B cell (primary cell): ENCODE data around the gene SPOCD1. TPM values are rescaled to one million over a fixed set of nuclear protein-coding genes. Genes with fewer than 3 reads are reported as not detected.

ENCODE experiments used
- ATAC-seq: fragments of 200-7000 bp; cut with Tn5 transposase; one replicate; pipeline ENCODE4 v1.10.0; 2021; ENCODE audit warnings: low read depth, mild to moderate bottlenecking, moderate number of reproducible peaks, moderate library complexity
- CTCF ChIA-PET: fragments of 350-600 bp; sonication (Branson Sonifier 250); formaldehyde crosslinking; loops from one replicate; lab custom pipeline; 2021; ENCODE audit warnings: antibody characterized with exemption, inconsistent platforms; lab: Charles Lee
- POLR2A ChIA-PET: fragments of 350-600 bp; sonication (Branson Sonifier 250); formaldehyde crosslinking; loops from one replicate; lab custom pipeline; 2021; ENCODE audit warnings: antibody characterized with exemption; lab: Charles Lee
- DNase-seq: peaks from one replicate; pipeline ENCODE4 v3.0.0; 2013
- H2AFZ ChIP-seq: 2 replicates; pipeline ENCODE4 v1.6.1; 2012; ENCODE audit warnings: mild to moderate bottlenecking, low read depth, low read length; ENCODE audit not compliant: insufficient read depth, poor library complexity, severe bottlenecking
- H3K27ac ChIP-seq, 2 donors: 1 replicate in 1 of 2; 2 replicates in 1 of 2; pipeline ENCODE4 v1.5.1; 2012 to 2013; ENCODE audit warnings: low read length in 2 of 2, mild to moderate bottlenecking in 2 of 2, moderate library complexity in 1 of 2
- H3K27me3 ChIP-seq, 4 experiments: fragments of 200-600 bp in 1 of 4; sonication (generic) in 1 of 4; replicated peaks in 1 of 4; 1 replicate in 2 of 4; 2 replicates in 2 of 4; pipeline versions ENCODE4 v1.6.1 to v1.7.0; 2013 to 2016; ENCODE audit warnings: low read length in 3 of 4, mild to moderate bottlenecking in 2 of 4, mixed read lengths in 1 of 4, moderate library complexity in 1 of 4; ENCODE audit not compliant: insufficient read depth in 4 of 4, control insufficient read depth in 3 of 4; ENCODE audit errors: control extremely low read depth in 1 of 4
- H3K36me3 ChIP-seq, 2 experiments: replicated peaks in 1 of 2; 1 replicate in 1 of 2; 2 replicates in 1 of 2; pipeline versions ENCODE4 v1.6.1 to v1.7.1; 2013; ENCODE audit warnings: low read length in 1 of 2; ENCODE audit not compliant: insufficient read depth in 2 of 2, control insufficient read depth in 1 of 2; ENCODE audit errors: control extremely low read depth in 1 of 2, extremely low read depth in 1 of 2
- H3K4me1 ChIP-seq, 2 donors: fragments of 200-600 bp in 1 of 2; sonication (generic) in 1 of 2; 1 replicate in 1 of 2; 2 replicates in 1 of 2; pipeline versions ENCODE4 v1.5.1 to v1.6.1; 2013 to 2017; ENCODE audit warnings: low read length in 2 of 2; ENCODE audit not compliant: control insufficient read depth in 2 of 2, insufficient read depth in 2 of 2
- H3K4me2 ChIP-seq: replicated peaks from 2 replicates; pipeline ENCODE3; 2012; ENCODE audit warnings: mild to moderate bottlenecking, low read depth, low read length; ENCODE audit not compliant: poor library complexity, severe bottlenecking
- H3K4me3 ChIP-seq, 5 experiments: fragments of 200-600 bp in 1 of 5; sonication (generic) in 1 of 5; 1 replicate in 3 of 5; 2 replicates in 2 of 5; pipeline versions ENCODE4 v1.5.1 to v1.7.0; 2011 to 2016; ENCODE audit warnings: low read length in 4 of 5, mild to moderate bottlenecking in 4 of 5, low read depth in 2 of 5, control low read depth in 1 of 5, moderate library complexity in 1 of 5; ENCODE audit not compliant: insufficient read depth in 1 of 5; ENCODE audit errors: control extremely low read depth in 1 of 5, extremely low read depth in 1 of 5
- H3K79me2 ChIP-seq: fragments of 200-600 bp; sonication (generic); one replicate; pipeline ENCODE4 v1.6.0; 2016; ENCODE audit warnings: low read length; ENCODE audit not compliant: control insufficient read depth, insufficient read depth
- H3K9ac ChIP-seq: fragments of 200-600 bp; sonication (generic); 2 replicates; pipeline ENCODE4 v1.6.1; 2017; ENCODE audit warnings: mild to moderate bottlenecking, low read length, moderate library complexity
- H3K9me3 ChIP-seq, 3 donors: one replicate each; pipeline versions ENCODE4 v1.6.1 to v1.7.1; 2013; ENCODE audit warnings: low read length in 2 of 3; ENCODE audit not compliant: control insufficient read depth in 2 of 3, insufficient read depth in 1 of 3; ENCODE audit errors: control extremely low read depth in 1 of 3
- H4K20me1 ChIP-seq: 2 replicates; pipeline ENCODE4 v1.6.0; 2012; ENCODE audit warnings: mild to moderate bottlenecking, low read length; ENCODE audit not compliant: insufficient read depth, control insufficient read depth, poor library complexity, severe bottlenecking
- H3K27ac Mint-ChIP-seq: one replicate; pipeline ENCODE4 v1.8.0; 2021; ENCODE audit warnings: mixed read lengths
- H3K27me3 Mint-ChIP-seq: one replicate; pipeline ENCODE4 v1.8.0; 2021; ENCODE audit warnings: mixed read lengths
- H3K4me1 Mint-ChIP-seq: one replicate; pipeline ENCODE4 v1.8.0; 2021; ENCODE audit warnings: mixed read lengths
- H3K4me3 Mint-ChIP-seq: one replicate; pipeline ENCODE4 v1.8.0; 2021; ENCODE audit warnings: mixed read lengths
- H3K9me3 Mint-ChIP-seq: one replicate; pipeline ENCODE4 v1.8.0; 2022; ENCODE audit warnings: mixed read lengths; ENCODE audit not compliant: insufficient read depth
- EZH2 ChIP-seq: IDR thresholded peaks from 2 replicates; pipeline ENCODE4 v1.6.1; 2012; ENCODE audit warnings: borderline replicate concordance, low read depth, mild to moderate bottlenecking, moderate library complexity, low read length; ENCODE audit not compliant: insufficient read depth, poor library complexity, severe bottlenecking
- WGBS: methylation state at CpG from one replicate; pipeline ENCODE4 v1.1.5; 2013; ENCODE audit warnings: missing lambda C conversion rate; ENCODE audit not compliant: insufficient coverage; 5-methylcytosine and 5-hydroxymethylcytosine counted together
- intact Hi-C: fragments of 100-400 bp; cut with micrococcal nuclease; formaldehyde crosslinking; loops from one replicate; pipeline ENCODE4 v1.10.0; 2022
- polyA plus RNA-seq: library from polyadenylated mRNA; depleted of rRNA; stranded (reverse); fragments of >200 nt; gene quantifications from 2 replicates; pipeline ENCODE4 v1.2.3, GENCODE V29; 2012
- total RNA-seq, 2 donors: library from RNA; stranded (reverse); fragments of 120-200 nt in 1 of 2; gene quantifications; 1 replicate in 1 of 2; 2 replicates in 1 of 2; pipeline versions ENCODE4 v1.2.3 to v1.2.4, GENCODE V29; 2013 to 2022
- TF ChIP-seq, protein P1 (sequence below): fragments of 200-600 bp; IDR thresholded peaks from one replicate; pipeline ENCODE4 v1.8.0; 2022; ENCODE audit warnings: antibody characterized with exemption, mild to moderate bottlenecking

Gene SPOCD1
- total and polyA plus RNA-seq, 2 donors (not counting 1 experiment from before 2014, with no cell fraction given): not detected

DNA sequence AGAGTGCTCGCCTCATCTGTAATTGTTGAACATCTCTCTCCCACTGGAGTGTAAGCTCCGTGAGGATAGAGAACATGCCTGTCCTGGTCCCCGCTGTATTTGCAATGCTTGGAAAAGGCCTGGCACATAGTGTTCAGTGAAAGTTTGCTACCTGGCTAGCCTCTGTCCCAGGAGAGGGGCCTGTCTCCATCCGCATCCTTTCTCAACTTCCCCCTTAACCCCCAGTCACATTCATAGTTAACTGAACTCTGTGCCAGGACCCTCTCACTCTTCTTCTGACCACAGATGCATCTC is 15.2 kb downstream of the SPOCD1 start:
- Histone ChIP-seq H3K79me2 (no peaks in the 10 kb centered on the region), H3K9me3 (no peaks in the 10 kb centered on the region), H3K4me1 (peaks cover 9% of the 10 kb centered on the region in 2 donors), H3K4me2 (no peak overlapping the region), H3K36me3 (no peaks in the 10 kb centered on the region), H3K9ac (no peak overlapping the region), H3K4me3 (no peak overlapping the region), H2AFZ (no peak overlapping the region), H4K20me1 (no peaks in the 10 kb centered on the region), H3K27me3 (peaks cover 0 to 13% (median 2%) of the 10 kb centered on the region in 4 experiments), H3K27ac (no peak overlapping the region)
- POLR2A ChIA-PET: no interaction called here
- H3K27me3 Mint-ChIP-seq: peaks cover 20% of the 10 kb centered on the region
- DNase-seq (no peak), ATAC-seq (no peak)
- TF ChIP-seq EZH2: no peak
- TF ChIP-seq, protein P1, sequence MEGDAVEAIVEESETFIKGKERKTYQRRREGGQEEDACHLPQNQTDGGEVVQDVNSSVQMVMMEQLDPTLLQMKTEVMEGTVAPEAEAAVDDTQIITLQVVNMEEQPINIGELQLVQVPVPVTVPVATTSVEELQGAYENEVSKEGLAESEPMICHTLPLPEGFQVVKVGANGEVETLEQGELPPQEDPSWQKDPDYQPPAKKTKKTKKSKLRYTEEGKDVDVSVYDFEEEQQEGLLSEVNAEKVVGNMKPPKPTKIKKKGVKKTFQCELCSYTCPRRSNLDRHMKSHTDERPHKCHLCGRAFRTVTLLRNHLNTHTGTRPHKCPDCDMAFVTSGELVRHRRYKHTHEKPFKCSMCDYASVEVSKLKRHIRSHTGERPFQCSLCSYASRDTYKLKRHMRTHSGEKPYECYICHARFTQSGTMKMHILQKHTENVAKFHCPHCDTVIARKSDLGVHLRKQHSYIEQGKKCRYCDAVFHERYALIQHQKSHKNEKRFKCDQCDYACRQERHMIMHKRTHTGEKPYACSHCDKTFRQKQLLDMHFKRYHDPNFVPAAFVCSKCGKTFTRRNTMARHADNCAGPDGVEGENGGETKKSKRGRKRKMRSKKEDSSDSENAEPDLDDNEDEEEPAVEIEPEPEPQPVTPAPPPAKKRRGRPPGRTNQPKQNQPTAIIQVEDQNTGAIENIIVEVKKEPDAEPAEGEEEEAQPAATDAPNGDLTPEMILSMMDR: no peak
- no peak overlapping the region for H3K4me3 Mint-ChIP-seq
- intact Hi-C loops: no loop called here
- CTCF ChIA-PET: interaction anchor here (0.7 to 3.2 kb wide), 4 partner anchors 11 to 252 kb away, joined by 3 to 14 read pairs (median 4); no protein-coding TSS in a partner anchor
- no peak overlapping the region for H3K27ac Mint-ChIP-seq
- 95% methylated on average over 4 of the region's 4 CpGs for WGBS
- H3K4me1 Mint-ChIP-seq: peaks cover 14% of the 10 kb centered on the region
- no peaks in the 10 kb centered on the region for H3K9me3 Mint-ChIP-seq

GRCh38 chr1:31799895-31800673 is 15.7 kb downstream of the SPOCD1 start:
- H3K79me2 ChIP-seq: no peaks in the 10 kb centered on the region
- Mint-ChIP-seq H3K9me3 (no peaks in the 10 kb centered on the region), H3K27ac (no peak overlapping the region), H3K27me3 (peaks cover 21% of the 10 kb centered on the region), H3K4me3 (no peak overlapping the region), H3K4me1 (peaks cover 14% of the 10 kb centered on the region)
- no peak for DNase-seq
- TF ChIP-seq, protein P1: no peak
- TF ChIP-seq EZH2: no peak
- H4K20me1 ChIP-seq: no peaks in the 10 kb centered on the region
- no peak overlapping the region for H3K4me3 ChIP-seq
- peaks cover 9% of the 10 kb centered on the region in 2 donors for H3K4me1 ChIP-seq
- ChIA-PET POLR2A (interaction anchor here (0.6 kb wide), 2 partner anchors 113 to 218 kb away, joined by 4 to 12 read pairs; no protein-coding TSS in a partner anchor), CTCF (interaction anchor here (0.7 to 3.2 kb wide), 5 partner anchors 11 to 251 kb away, joined by 3 to 14 read pairs (median 3); no protein-coding TSS in a partner anchor)
- no peak overlapping the region for H3K4me2 ChIP-seq
- no peak overlapping the region for H2AFZ ChIP-seq
- no peaks in the 10 kb centered on the region for H3K9me3 ChIP-seq
- ATAC-seq: no peak
- H3K9ac ChIP-seq: no peak overlapping the region
- WGBS: 81% methylated on average over 13 of the region's 16 CpGs
- no peak overlapping the region for H3K27ac ChIP-seq
- intact Hi-C loops: no loop called here
- H3K36me3 ChIP-seq: no peaks in the 10 kb centered on the region
- H3K27me3 ChIP-seq: peaks cover 0 to 13% (median 2%) of the 10 kb centered on the region in 4 experiments
